Bronchial epithelial cell (primary cell): ENCODE results near the gene SPAG16. TPM values are rescaled to one million over a fixed set of nuclear protein-coding genes. Genes with fewer than 3 reads are reported as not detected.
"Not testable (repeated sequence)": the region's sequence is repeated elsewhere in the genome, so short reads cannot be mapped to it uniquely, and the experiment has no call there.

Source experiments
- DNase-seq: peaks from one replicate; pipeline ENCODE4 v3.0.0-alpha.2; 2010; ENCODE audit warnings: low read depth
- FAIRE-seq: peaks from 2 replicates; lab custom pipeline; 2011; peaks lifted over from hg19 to GRCh38; lab: Jason Lieb, UNC
- H3K27me3 ChIP-seq: 2 replicates; pipeline ENCODE4 v1.5.1; 2011; ENCODE audit warnings: low read length; ENCODE audit not compliant: control insufficient read depth, insufficient read depth
- H3K36me3 ChIP-seq: 2 replicates; pipeline ENCODE4 v1.5.1; 2011; ENCODE audit warnings: low read length; ENCODE audit not compliant: control insufficient read depth, insufficient read depth
- H3K4me3 ChIP-seq: 2 replicates; pipeline ENCODE4 v1.5.1; 2011; ENCODE audit warnings: mild to moderate bottlenecking, low read depth, low read length, control low read depth
- CTCF ChIP-seq: IDR thresholded peaks from 2 replicates; pipeline ENCODE4 v1.5.1; 2011; ENCODE audit warnings: mild to moderate bottlenecking, moderate library complexity, low read length, control low read depth, inconsistent platforms; ENCODE audit not compliant: insufficient read depth, severe bottlenecking
- total RNA-seq: library from RNA; depleted of rRNA; stranded (reverse); fragments of >200 nt; gene quantifications from 2 replicates; pipeline ENCODE4 v1.2.1, GENCODE V29; 2014

The SPAG16 gene
- total RNA-seq, 1 donor from 2014 or later, result 10.8 TPM

- DNase-seq, result no peak
- H3K36me3 ChIP-seq, result no peaks in the 10 kb centered on the region
- no peak for TF ChIP-seq CTCF
- H3K4me3 ChIP-seq, result no peak overlapping the region
- no peaks in the 10 kb centered on the region for H3K27me3 ChIP-seq
- FAIRE-seq, result no peak
Observed at GRCh38 chr2:213669657-213670056, 385.4 kb downstream of the SPAG16 start.

GRCh38 chr2:213678437-213679218 is 394.4 kb downstream of the SPAG16 start:
- Histone ChIP-seq H3K4me3 (no peak overlapping the region), H3K27me3 (no peaks in the 10 kb centered on the region), H3K36me3 (no peaks in the 10 kb centered on the region)
- DNase-seq, result no peak
- TF ChIP-seq CTCF, result no peak
- FAIRE-seq, result no peak

- Histone ChIP-seq H3K4me3 (no peak overlapping the region), H3K27me3 (no peaks in the 10 kb centered on the region), H3K36me3 (no peaks in the 10 kb centered on the region)
- no peak for DNase-seq
- no peak for TF ChIP-seq CTCF
- FAIRE-seq, result no peak
Observed at GRCh38 chr2:213679894-213680293, 395.6 kb downstream of the SPAG16 start.

- TF ChIP-seq CTCF, result no peak
- no peak for FAIRE-seq
Observed at GRCh38 chr2:213682276-213682675, 398.0 kb downstream of the SPAG16 start.

GRCh38 chr2:213688133-213688532 is 403.9 kb downstream of the SPAG16 start:
- FAIRE-seq (no peak), DNase-seq (no peak)
- TF ChIP-seq CTCF, result no peak
- no peak overlapping the region for H3K4me3 ChIP-seq
- no peaks in the 10 kb centered on the region for H3K27me3 ChIP-seq
- H3K36me3 ChIP-seq, result no peaks in the 10 kb centered on the region

More at GRCh38 chr2:213682276-213682675, 398.0 kb downstream of the SPAG16 start:
- H3K4me3 ChIP-seq, result no peak overlapping the region
- no peaks in the 10 kb centered on the region for H3K27me3 ChIP-seq
- no peak for DNase-seq
- H3K36me3 ChIP-seq, result no peaks in the 10 kb centered on the region

GRCh38 chr2:213688825-213689224 is 404.6 kb downstream of the SPAG16 start:
- not testable (repeated sequence) for H3K36me3 ChIP-seq, H3K4me3 ChIP-seq, DNase-seq, FAIRE-seq, H3K27me3 ChIP-seq
